ENCODE results near the gene MPPE1.

DNA sequence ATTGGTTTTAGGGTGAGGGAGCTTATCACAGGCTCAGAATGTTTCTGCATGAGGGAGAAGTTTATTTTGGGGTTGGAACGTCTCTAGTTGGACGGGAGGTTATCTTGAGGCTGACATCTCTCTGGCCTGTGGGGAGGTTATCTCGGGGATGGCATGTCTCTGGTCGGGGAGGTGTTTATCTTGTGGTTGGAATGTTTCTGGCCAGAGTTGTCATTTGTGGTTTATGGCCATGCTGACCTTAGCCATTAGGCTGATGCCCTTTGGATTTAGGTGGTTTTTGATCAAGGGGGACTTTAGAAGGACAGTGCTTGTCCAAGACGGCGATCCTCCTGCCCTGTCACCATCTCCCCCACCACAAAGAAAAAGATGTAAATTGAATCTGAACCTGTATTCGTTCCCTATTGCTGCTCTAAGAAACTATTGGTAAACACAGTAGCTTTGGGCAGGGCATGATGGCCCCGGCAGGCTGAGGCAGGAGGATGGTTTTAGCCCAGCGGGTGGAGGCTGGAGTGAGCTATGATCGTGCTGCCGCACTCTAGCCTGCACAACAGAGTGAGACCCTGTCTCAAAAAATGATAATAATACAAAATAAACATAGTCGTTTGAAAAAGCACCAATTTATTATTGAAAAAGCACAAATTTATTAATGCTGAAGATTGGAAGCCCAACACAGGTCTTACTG, 17.8 kb upstream of the MPPE1 start:
- TF ChIP-seq, protein P1, sequence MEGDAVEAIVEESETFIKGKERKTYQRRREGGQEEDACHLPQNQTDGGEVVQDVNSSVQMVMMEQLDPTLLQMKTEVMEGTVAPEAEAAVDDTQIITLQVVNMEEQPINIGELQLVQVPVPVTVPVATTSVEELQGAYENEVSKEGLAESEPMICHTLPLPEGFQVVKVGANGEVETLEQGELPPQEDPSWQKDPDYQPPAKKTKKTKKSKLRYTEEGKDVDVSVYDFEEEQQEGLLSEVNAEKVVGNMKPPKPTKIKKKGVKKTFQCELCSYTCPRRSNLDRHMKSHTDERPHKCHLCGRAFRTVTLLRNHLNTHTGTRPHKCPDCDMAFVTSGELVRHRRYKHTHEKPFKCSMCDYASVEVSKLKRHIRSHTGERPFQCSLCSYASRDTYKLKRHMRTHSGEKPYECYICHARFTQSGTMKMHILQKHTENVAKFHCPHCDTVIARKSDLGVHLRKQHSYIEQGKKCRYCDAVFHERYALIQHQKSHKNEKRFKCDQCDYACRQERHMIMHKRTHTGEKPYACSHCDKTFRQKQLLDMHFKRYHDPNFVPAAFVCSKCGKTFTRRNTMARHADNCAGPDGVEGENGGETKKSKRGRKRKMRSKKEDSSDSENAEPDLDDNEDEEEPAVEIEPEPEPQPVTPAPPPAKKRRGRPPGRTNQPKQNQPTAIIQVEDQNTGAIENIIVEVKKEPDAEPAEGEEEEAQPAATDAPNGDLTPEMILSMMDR (IDR thresholded peaks at IDR 0.05) = no peak
- TF ChIP-seq EP300 (IDR thresholded peaks at IDR 0.05) = no peak
